SJSA1 (cell line): ENCODE data around the gene RASAL2. TPM values are rescaled to one million over a fixed set of nuclear protein-coding genes. Genes with fewer than 3 reads are reported as not detected.
"Not testable (repeated sequence)": the region's sequence is repeated elsewhere in the genome, so short reads cannot be mapped to it uniquely, and the experiment has no call there.

ENCODE experiments used
- DNase-seq, 2 experiments: peaks; one replicate each; pipeline ENCODE4 v3.0.0-alpha.2; 2015 to 2020; ENCODE audit warnings: low spot score in 2 of 2, low read depth in 1 of 2
- H3K27ac ChIP-seq: fragments of 250-450 bp; sonication (Bioruptor Pico); 2 replicates; pipeline ENCODE4 v1.5.1; 2020; ENCODE audit warnings: mild to moderate bottlenecking, moderate library complexity
- H3K27me3 ChIP-seq: fragments of 250-450 bp; sonication (Bioruptor Pico); replicated peaks from 2 replicates; pipeline ENCODE4 v1.5.1; 2020; ENCODE audit warnings: mild to moderate bottlenecking, moderate library complexity
- H3K36me3 ChIP-seq: fragments of 250-450 bp; sonication (Bioruptor Pico); 2 replicates; pipeline ENCODE4 v1.5.1; 2020; ENCODE audit warnings: mild to moderate bottlenecking
- H3K4me1 ChIP-seq: fragments of 250-450 bp; sonication (Bioruptor Pico); replicated peaks from 2 replicates; pipeline ENCODE4 v1.6.1; 2021; ENCODE audit warnings: mild to moderate bottlenecking
- H3K4me3 ChIP-seq: fragments of 250-450 bp; sonication (Bioruptor Pico); 2 replicates; pipeline ENCODE4 v1.5.1; 2020; ENCODE audit warnings: mild to moderate bottlenecking
- H3K9me3 ChIP-seq: fragments of 250-450 bp; sonication (Bioruptor Pico); replicated peaks from 2 replicates; pipeline ENCODE4 v1.5.1; 2020; ENCODE audit warnings: mild to moderate bottlenecking
- total RNA-seq: library from RNA; depleted of rRNA; stranded (reverse); fragments of >200 nt; shearing (Covaris generic); gene quantifications from 2 replicates; pipeline ENCODE4 v1.2.3, GENCODE V29; 2014

The RASAL2 gene
- total RNA-seq, 1 experiment from 2014 or later, result 25.4 TPM

- Histone ChIP-seq H3K9me3 (no peaks in the 10 kb centered on the region), H3K27ac (no peak overlapping the region), H3K4me3 (no peak overlapping the region), H3K36me3 (peaks cover 12% of the 10 kb centered on the region; the same call in 1 of the 2 replicates), H3K27me3 (no peaks in the 10 kb centered on the region), H3K4me1 (0 out of 2 replicates have a peak, but pooled peaks cover 6% of the 10 kb centered on the region)
- no peak for DNase-seq
Measured at GRCh38 chr1:178115260-178115659, 21.4 kb downstream of the RASAL2 start.

GRCh38 chr1:178118524-178118923 is 24.6 kb downstream of the RASAL2 start:
- no peak overlapping the region for H3K4me3 ChIP-seq
- H3K27me3 ChIP-seq, result no peaks in the 10 kb centered on the region
- H3K36me3 ChIP-seq, result peaks cover 6% of the 10 kb centered on the region; the same call in 1 of the 2 replicates
- H3K27ac ChIP-seq, result no peak overlapping the region
- no peaks in the 10 kb centered on the region for H3K9me3 ChIP-seq
- no peak for DNase-seq
- H3K4me1 ChIP-seq, result peaks cover 19% of the 10 kb centered on the region

GRCh38 chr1:178119628-178120027 is 25.7 kb downstream of the RASAL2 start:
- no peak overlapping the region for H3K27ac ChIP-seq
- peaks cover 6% of the 10 kb centered on the region; the same call in 1 of the 2 replicates for H3K36me3 ChIP-seq
- H3K9me3 ChIP-seq, result no peaks in the 10 kb centered on the region
- no peaks in the 10 kb centered on the region for H3K27me3 ChIP-seq
- no peak for DNase-seq
- H3K4me1 ChIP-seq, result peaks cover 26% of the 10 kb centered on the region
- no peak overlapping the region for H3K4me3 ChIP-seq

GRCh38 chr1:178120088-178120487 is 26.2 kb downstream of the RASAL2 start:
- Histone ChIP-seq H3K27ac (no peak overlapping the region), H3K9me3 (no peaks in the 10 kb centered on the region), H3K27me3 (no peaks in the 10 kb centered on the region), H3K36me3 (peaks cover 6% of the 10 kb centered on the region; the same call in 1 of the 2 replicates), H3K4me1 (peaks cover 26% of the 10 kb centered on the region), H3K4me3 (no peak overlapping the region)
- DNase-seq, result no peak

- not testable (repeated sequence) for DNase-seq, H3K36me3 ChIP-seq
Measured at GRCh38 chr1:178120520-178121052, 26.7 kb downstream of the RASAL2 start.

GRCh38 chr1:178121883-178122282 is 28.0 kb downstream of the RASAL2 start:
- H3K4me3 ChIP-seq, result no peak overlapping the region
- H3K27ac ChIP-seq, result peak overlapping the region; percentile 20
- peak in 1 of 2 experiments; percentile 53 for DNase-seq

More at GRCh38 chr1:178120520-178121052, 26.7 kb downstream of the RASAL2 start:
- H3K27me3 ChIP-seq, H3K27ac ChIP-seq, H3K4me3 ChIP-seq, H3K9me3 ChIP-seq: not testable (repeated sequence)
- peaks cover 28% of the 10 kb centered on the region for H3K4me1 ChIP-seq

GRCh38 chr1:178122283-178122682 is 28.4 kb downstream of the RASAL2 start:
- no peaks in the 10 kb centered on the region for H3K9me3 ChIP-seq
- peak overlapping the region; percentile 20 for H3K27ac ChIP-seq
- no peak for DNase-seq
- H3K4me1 ChIP-seq, result peaks cover 45% of the 10 kb centered on the region
- H3K36me3 ChIP-seq, result peaks cover 6% of the 10 kb centered on the region; the same call in 1 of the 2 replicates
- no peak overlapping the region for H3K4me3 ChIP-seq
- no peaks in the 10 kb centered on the region for H3K27me3 ChIP-seq

More at GRCh38 chr1:178121883-178122282, 28.0 kb downstream of the RASAL2 start:
- peaks cover 6% of the 10 kb centered on the region; the same call in 1 of the 2 replicates for H3K36me3 ChIP-seq
- H3K9me3 ChIP-seq, result no peaks in the 10 kb centered on the region
- H3K4me1 ChIP-seq, result peaks cover 41% of the 10 kb centered on the region
- no peaks in the 10 kb centered on the region for H3K27me3 ChIP-seq

- no peaks in the 10 kb centered on the region for H3K27me3 ChIP-seq
- H3K9me3 ChIP-seq, result no peaks in the 10 kb centered on the region
- H3K4me3 ChIP-seq, result no peak overlapping the region
- H3K27ac ChIP-seq, result no peak overlapping the region
- peaks cover 6% of the 10 kb centered on the region; the same call in 1 of the 2 replicates for H3K36me3 ChIP-seq
- peaks cover 46% of the 10 kb centered on the region for H3K4me1 ChIP-seq
- DNase-seq, result no peak
Measured at GRCh38 chr1:178124115-178124514, 30.2 kb downstream of the RASAL2 start.

GRCh38 chr1:178126261-178126660 is 32.4 kb downstream of the RASAL2 start:
- H3K4me1 ChIP-seq, result peaks cover 39% of the 10 kb centered on the region
- no peak for DNase-seq
- no peaks in the 10 kb centered on the region for H3K27me3 ChIP-seq
- H3K4me3 ChIP-seq, result no peak overlapping the region
- H3K27ac ChIP-seq, result peak overlapping the region; percentile 81
- H3K9me3 ChIP-seq, result no peaks in the 10 kb centered on the region
- H3K36me3 ChIP-seq, result no peaks in the 10 kb centered on the region; the same call in 1 of the 2 replicates

- Histone ChIP-seq H3K27me3 (no peaks in the 10 kb centered on the region), H3K4me3 (no peak overlapping the region), H3K27ac (peak overlapping the region; percentile 81), H3K4me1 (peaks cover 34% of the 10 kb centered on the region), H3K9me3 (no peaks in the 10 kb centered on the region), H3K36me3 (no peaks in the 10 kb centered on the region; the same call in 1 of the 2 replicates)
- DNase-seq, result peak; percentile 68 to 74
Measured at GRCh38 chr1:178126741-178127185, 32.9 kb downstream of the RASAL2 start.

- no peak overlapping the region for H3K4me3 ChIP-seq
- peak overlapping the region; percentile 81 for H3K27ac ChIP-seq
- H3K4me1 ChIP-seq, result peaks cover 27% of the 10 kb centered on the region
- DNase-seq, result no peak
- H3K27me3 ChIP-seq, result no peaks in the 10 kb centered on the region
- H3K36me3 ChIP-seq, result no peaks in the 10 kb centered on the region; the same call in 1 of the 2 replicates
- no peaks in the 10 kb centered on the region for H3K9me3 ChIP-seq
Measured at GRCh38 chr1:178127482-178128191, 33.7 kb downstream of the RASAL2 start.

- no peak for DNase-seq
- no peak overlapping the region for H3K4me3 ChIP-seq
- peaks cover 14% of the 10 kb centered on the region for H3K4me1 ChIP-seq
- H3K27ac ChIP-seq, result no peak overlapping the region
- H3K27me3 ChIP-seq, result no peaks in the 10 kb centered on the region
- H3K36me3 ChIP-seq, result peaks cover 5% of the 10 kb centered on the region
- H3K9me3 ChIP-seq, result no peaks in the 10 kb centered on the region
Measured at GRCh38 chr1:178133239-178133989, 39.5 kb downstream of the RASAL2 start.

- no peak for DNase-seq
- peaks cover 14% of the 10 kb centered on the region for H3K4me1 ChIP-seq
- no peak overlapping the region for H3K4me3 ChIP-seq
- no peaks in the 10 kb centered on the region for H3K9me3 ChIP-seq
- peaks cover 5% of the 10 kb centered on the region for H3K36me3 ChIP-seq
- no peaks in the 10 kb centered on the region for H3K27me3 ChIP-seq
- H3K27ac ChIP-seq, result no peak overlapping the region
Measured at GRCh38 chr1:178134061-178134460, 40.2 kb downstream of the RASAL2 start.
